ENCODE results near the gene GOLGA8N.

The GOLGA8N gene

DNA sequence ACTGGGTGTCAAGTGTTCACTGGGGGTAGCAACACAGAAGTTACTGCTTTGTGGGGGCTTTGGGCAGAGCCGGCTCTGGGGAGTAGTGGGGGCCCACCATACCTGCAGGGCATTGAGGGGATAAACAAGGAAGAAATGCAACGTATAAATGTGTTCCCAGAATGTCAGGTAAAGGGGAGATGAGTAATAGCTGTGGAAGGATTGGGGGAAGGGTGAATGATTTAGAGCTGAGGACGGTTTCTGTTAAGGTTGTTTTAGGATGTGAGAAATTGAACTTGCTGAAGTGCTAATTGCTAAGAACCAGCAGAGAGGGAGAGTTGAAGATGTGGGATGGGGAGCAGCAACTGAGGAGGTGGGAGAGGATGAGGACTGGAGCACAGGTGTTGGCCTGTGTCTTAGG lies 58.9 kb downstream of the GOLGA8N start:
- DNase-seq, result no peak

DNA sequence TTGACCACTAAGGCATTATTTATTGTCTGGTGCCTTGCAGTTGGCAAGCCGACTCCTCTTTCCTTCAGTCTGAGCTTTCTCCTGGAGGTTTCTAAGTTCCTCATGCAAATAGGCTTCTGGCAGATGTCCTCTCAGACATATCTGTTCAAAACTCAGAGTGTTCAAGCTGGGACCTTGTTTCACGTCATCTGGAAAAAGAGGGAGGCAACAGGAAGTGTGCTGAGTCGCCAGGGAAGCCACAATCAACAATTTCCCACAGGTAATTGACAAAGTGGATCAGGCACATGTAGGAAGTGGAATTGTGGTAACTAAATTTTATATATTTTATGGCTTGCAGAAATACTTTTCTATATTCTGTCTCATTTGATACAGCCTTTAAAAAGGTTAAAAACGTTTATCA lies 62.8 kb downstream of the GOLGA8N start:
- no peak for DNase-seq

DNA sequence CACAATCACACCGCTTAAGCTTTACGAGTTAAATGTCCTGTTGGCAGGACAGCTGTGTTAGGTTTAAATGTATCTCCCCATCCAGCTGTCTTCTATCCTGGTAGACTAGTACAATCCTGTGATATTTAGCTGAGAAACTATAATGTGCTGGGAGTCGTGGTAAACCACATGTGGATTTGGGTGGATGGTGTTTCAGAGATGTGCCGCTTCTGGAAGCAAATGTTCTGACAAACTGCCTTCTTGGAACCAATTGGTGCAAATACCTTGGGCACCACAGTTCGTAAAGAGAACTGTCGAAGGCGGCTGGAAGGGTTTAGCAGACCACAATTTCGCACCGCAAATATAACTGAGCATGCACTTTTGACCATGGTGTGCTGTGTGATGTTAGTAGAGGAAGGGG lies 63.2 kb downstream of the GOLGA8N start:
- no peak for DNase-seq
